Endothelial cell of umbilical vein (primary cell): Measurements from ENCODE around the gene PTS. TPM values are rescaled to one million over a fixed set of nuclear protein-coding genes. Genes with fewer than 3 reads are reported as not detected.

Source experiments
- BruUV-seq: library from RNA; stranded (reverse); fragments of 400-500 nt; replicated peaks from 2 replicates; lab custom pipeline; 2021; lab: Mats Ljungman, UMichigan
- CTCF ChIA-PET: fragments of 300-600, 350-600 bp; sonication (Branson Sonifier 250); formaldehyde crosslinking; loops from one replicate; lab custom pipeline; 2021; ENCODE audit warnings: antibody characterized with exemption, inconsistent platforms; lab: Charles Lee
- POLR2A ChIA-PET: fragments of 300-600, 350-600 bp; sonication (Branson Sonifier 250); formaldehyde crosslinking; loops from one replicate; lab custom pipeline; 2021; ENCODE audit warnings: antibody characterized with exemption, inconsistent platforms; lab: Charles Lee
- DNase-seq: peaks from one replicate; pipeline ENCODE4 v3.0.0-alpha.2; 2011; ENCODE audit warnings: low read depth, low spot score
- FAIRE-seq: peaks from 2 replicates; lab custom pipeline; 2011; peaks lifted over from hg19 to GRCh38; lab: Jason Lieb, UNC
- H2AFZ ChIP-seq: 2 replicates; pipeline ENCODE4 v1.6.0; 2012; ENCODE audit warnings: low read depth, low read length, control low read depth, inconsistent platforms
- H3K27ac ChIP-seq: 2 replicates; pipeline ENCODE4 v1.5.1; 2011; ENCODE audit warnings: low read depth, mild to moderate bottlenecking, control low read depth, low read length, moderate library complexity; ENCODE audit not compliant: insufficient read depth
- H3K27me3 ChIP-seq, 2 experiments: 2 replicates each; pipeline versions ENCODE4 v1.6.0 to v1.6.1; 2011; ENCODE audit warnings: low read length in 2 of 2, mixed read lengths in 1 of 2; ENCODE audit not compliant: control insufficient read depth in 2 of 2, insufficient read depth in 2 of 2
- H3K36me3 ChIP-seq, 2 experiments: 2 replicates in 1 of 2; 3 replicates in 1 of 2; pipeline ENCODE4 v1.5.1; 2011; ENCODE audit warnings: low read length in 2 of 2, mild to moderate bottlenecking in 1 of 2, moderate library complexity in 1 of 2; ENCODE audit not compliant: control insufficient read depth in 2 of 2, insufficient read depth in 2 of 2; ENCODE audit errors: extremely low read depth in 1 of 2
- H3K4me1 ChIP-seq: 3 replicates; pipeline ENCODE4 v1.5.1; 2011; ENCODE audit warnings: mild to moderate bottlenecking, low read length; ENCODE audit not compliant: control insufficient read depth, insufficient read depth; ENCODE audit errors: extremely low read depth
- H3K4me2 ChIP-seq: 2 replicates; pipeline ENCODE4 v1.6.1; 2011; ENCODE audit warnings: low read length, control low read depth, mixed read lengths; ENCODE audit not compliant: insufficient read depth
- H3K4me3 ChIP-seq, 3 experiments: fragments of 200-600 bp in 1 of 3; sonication (generic), shearing (Covaris generic) in 1 of 3; replicated peaks in 1 of 3; 2 replicates each; pipeline ENCODE4 v1.5.1; 2011 to 2016; ENCODE audit warnings: control low read depth in 3 of 3, low read length in 3 of 3, mild to moderate bottlenecking in 2 of 3, inconsistent platforms in 1 of 3, low read depth in 1 of 3, moderate library complexity in 1 of 3; ENCODE audit not compliant: insufficient read depth in 1 of 3
- H3K79me2 ChIP-seq: 2 replicates; pipeline ENCODE4 v1.6.0; 2012; ENCODE audit warnings: low read length, inconsistent platforms; ENCODE audit not compliant: control insufficient read depth, insufficient read depth
- H3K9ac ChIP-seq: replicated peaks from 2 replicates; pipeline ENCODE3; 2011; ENCODE audit warnings: low read length, control low read depth; ENCODE audit not compliant: insufficient read depth; ENCODE audit errors: extremely low read depth
- H3K9me1 ChIP-seq: replicated peaks from 3 replicates; pipeline ENCODE4 v1.6.0; 2011; ENCODE audit warnings: mild to moderate bottlenecking, low read length; ENCODE audit not compliant: control insufficient read depth, insufficient read depth; ENCODE audit errors: extremely low read depth
- H3K9me3 ChIP-seq: replicated peaks from 2 replicates; pipeline ENCODE4 v1.5.1; 2012; ENCODE audit warnings: low read length, inconsistent platforms; ENCODE audit not compliant: control insufficient read depth, insufficient read depth
- H4K20me1 ChIP-seq: replicated peaks from 2 replicates; pipeline ENCODE3; 2011; ENCODE audit warnings: mild to moderate bottlenecking, low read length; ENCODE audit not compliant: control insufficient read depth, insufficient read depth; ENCODE audit errors: extremely low read depth
- EZH2 ChIP-seq: IDR thresholded peaks from 2 replicates; pipeline ENCODE4 v1.6.1; 2012; ENCODE audit warnings: borderline replicate concordance, low read depth, mild to moderate bottlenecking, moderate library complexity, low read length, inconsistent platforms; ENCODE audit not compliant: severe bottlenecking
- FOS ChIP-seq: IDR thresholded peaks from 2 replicates; pipeline ENCODE4 v1.6.1; 2011; ENCODE audit warnings: mild to moderate bottlenecking, low read length, moderate library complexity, borderline replicate concordance; ENCODE audit not compliant: insufficient read depth
- GATA2 ChIP-seq: IDR thresholded peaks from 2 replicates; pipeline ENCODE4 v1.7.0; 2011; ENCODE audit warnings: low read depth, mild to moderate bottlenecking, moderate library complexity, mixed read lengths, low read length; ENCODE audit not compliant: insufficient read length, insufficient read depth
- JUN ChIP-seq: IDR thresholded peaks from 2 replicates; pipeline ENCODE4 v1.6.1; 2011; ENCODE audit warnings: borderline replicate concordance, low read depth; ENCODE audit not compliant: insufficient read length, insufficient read depth
- MYC ChIP-seq: IDR thresholded peaks from one replicate; pipeline ENCODE4 v1.6.1; 2011; ENCODE audit warnings: mild to moderate bottlenecking, low read depth, low read length
- POLR2A ChIP-seq: IDR thresholded peaks from 2 replicates; pipeline ENCODE4 v1.6.1; 2012; ENCODE audit warnings: low read depth, mild to moderate bottlenecking, control low read depth, low read length
- POLR2AphosphoS5 ChIP-seq: IDR thresholded peaks from 2 replicates; pipeline ENCODE4 v1.6.1; 2012; ENCODE audit warnings: low read depth, mild to moderate bottlenecking, control low read depth, low read length, moderate library complexity; ENCODE audit not compliant: insufficient read depth
- dilution Hi-C: fragments of 300-500 bp; cut with MboI; formaldehyde crosslinking; loops from one replicate; pipeline ENCODE4 v1.15.0; 2019; ENCODE audit warnings: low sequenced_read_pairs; ENCODE audit not compliant: extremely low pct_ligation_motif_present
- intact Hi-C: fragments of 100-400 bp; cut with micrococcal nuclease; formaldehyde crosslinking; loops from one replicate; pipeline ENCODE4 v1.10.0; 2022
- polyA plus RNA-seq, 4 experiments: library from polyadenylated mRNA; depleted of rRNA in 3 of 4; stranded (reverse) in 3 of 4; unstranded in 1 of 4; fragments of >200 nt; gene quantifications; 2 replicates each; pipeline versions ENCODE4 v1.2.1 to v1.2.3, GENCODE V29; 2011 to 2012; ENCODE audit warnings: missing spikeins in 1 of 4
- total RNA-seq: library from RNA; stranded (reverse); gene quantifications from 2 replicates; pipeline ENCODE4 v1.2.3, GENCODE V29; 2021
- TF ChIP-seq, protein P1 (sequence below): IDR thresholded peaks from 2 replicates; pipeline ENCODE4 v1.6.1; 2011; ENCODE audit not compliant: insufficient read depth, insufficient read length
- TF ChIP-seq, protein P2 (sequence below), 2 donors: IDR thresholded peaks; 1 replicate in 1 of 2; 2 replicates in 1 of 2; pipeline ENCODE4 v1.5.1; 2011; ENCODE audit warnings: low read length in 2 of 2, mild to moderate bottlenecking in 2 of 2, moderate library complexity in 2 of 2, control low read depth in 1 of 2, inconsistent platforms in 1 of 2, low read depth in 1 of 2; ENCODE audit not compliant: insufficient read depth in 1 of 2; ENCODE audit errors: extremely low read depth in 1 of 2

The PTS gene
- total and polyA plus RNA-seq, 2 donors (not counting 3 experiments of a cell fraction or from before 2014, with no cell fraction given) = 29.1 to 45.7 TPM

DNA sequence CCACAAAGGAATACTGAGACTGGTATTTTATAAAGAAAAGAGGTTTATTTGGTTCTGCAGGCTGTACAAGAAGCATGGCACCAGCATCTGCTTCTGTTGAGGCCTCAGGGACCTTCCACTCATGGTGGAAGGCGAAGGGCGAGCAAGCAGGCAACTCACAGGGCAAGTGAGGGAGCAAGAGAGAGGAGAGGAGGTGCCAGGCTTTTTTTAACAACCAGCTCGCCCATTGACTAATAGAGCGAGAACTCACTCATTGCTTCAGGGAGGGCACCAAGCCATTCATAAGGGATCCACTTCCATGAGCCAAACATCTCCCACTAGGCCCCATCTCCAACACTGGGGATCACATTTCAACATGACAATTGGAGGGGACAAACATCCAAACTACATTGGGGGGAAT lies 1.2 kb downstream of the PTS start:
- dilution Hi-C loops = no loop called here
- intact Hi-C loops = loop anchor here (2.0 kb wide), 1 partner anchor 349 kb away; the partner anchor contains the start of genes CFAP68 and FDXACB1
- CTCF ChIA-PET = interaction anchor here (0.6 to 3.2 kb wide), 2 partner anchors 53 to 1131 kb away, joined by 3 to 34 read pairs; no protein-coding TSS in a partner anchor

More for the DNA sequence above, 1.2 kb downstream of the PTS start:
- POLR2A ChIA-PET = no interaction called here
- H3K9ac ChIP-seq = no peak overlapping the region
- no peaks in the 10 kb centered on the region for H4K20me1 ChIP-seq
- peak overlapping the region; percentile 84 for H3K4me2 ChIP-seq
- no peaks in the 10 kb centered on the region for H3K27me3 ChIP-seq
- no peaks in the 10 kb centered on the region for H3K9me1 ChIP-seq
- peaks cover 7 to 10% of the 10 kb centered on the region in 2 experiments for H3K36me3 ChIP-seq
- no TSS peak for BruUV-seq
- no peak overlapping the region for H3K27ac ChIP-seq
- peaks cover 10% of the 10 kb centered on the region for H3K4me1 ChIP-seq
- H2AFZ ChIP-seq = no peak overlapping the region
- no peak for DNase-seq
- no peak for FAIRE-seq
- TF ChIP-seq FOS = no peak
- no peak for TF ChIP-seq EZH2
- no peak for TF ChIP-seq POLR2AphosphoS5
- no peak for TF ChIP-seq GATA2
- TF ChIP-seq, protein P1, sequence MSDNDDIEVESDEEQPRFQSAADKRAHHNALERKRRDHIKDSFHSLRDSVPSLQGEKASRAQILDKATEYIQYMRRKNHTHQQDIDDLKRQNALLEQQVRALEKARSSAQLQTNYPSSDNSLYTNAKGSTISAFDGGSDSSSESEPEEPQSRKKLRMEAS = no peak
- no peak for TF ChIP-seq POLR2A
- TF ChIP-seq, protein P2, sequence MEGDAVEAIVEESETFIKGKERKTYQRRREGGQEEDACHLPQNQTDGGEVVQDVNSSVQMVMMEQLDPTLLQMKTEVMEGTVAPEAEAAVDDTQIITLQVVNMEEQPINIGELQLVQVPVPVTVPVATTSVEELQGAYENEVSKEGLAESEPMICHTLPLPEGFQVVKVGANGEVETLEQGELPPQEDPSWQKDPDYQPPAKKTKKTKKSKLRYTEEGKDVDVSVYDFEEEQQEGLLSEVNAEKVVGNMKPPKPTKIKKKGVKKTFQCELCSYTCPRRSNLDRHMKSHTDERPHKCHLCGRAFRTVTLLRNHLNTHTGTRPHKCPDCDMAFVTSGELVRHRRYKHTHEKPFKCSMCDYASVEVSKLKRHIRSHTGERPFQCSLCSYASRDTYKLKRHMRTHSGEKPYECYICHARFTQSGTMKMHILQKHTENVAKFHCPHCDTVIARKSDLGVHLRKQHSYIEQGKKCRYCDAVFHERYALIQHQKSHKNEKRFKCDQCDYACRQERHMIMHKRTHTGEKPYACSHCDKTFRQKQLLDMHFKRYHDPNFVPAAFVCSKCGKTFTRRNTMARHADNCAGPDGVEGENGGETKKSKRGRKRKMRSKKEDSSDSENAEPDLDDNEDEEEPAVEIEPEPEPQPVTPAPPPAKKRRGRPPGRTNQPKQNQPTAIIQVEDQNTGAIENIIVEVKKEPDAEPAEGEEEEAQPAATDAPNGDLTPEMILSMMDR (IDR thresholded peaks at IDR 0.05; ENCODE audit: extremely low read depth in 1 of 2, insufficient read depth in 1 of 2, low read depth in 1 of 2, low read length in 2 of 2) = no peak
- TF ChIP-seq MYC = no peak
- no peak for TF ChIP-seq JUN
- H3K79me2 ChIP-seq = peaks cover 22% of the 10 kb centered on the region
- no peaks in the 10 kb centered on the region for H3K9me3 ChIP-seq
- peak overlapping the region in 2 of 3 experiments; percentile 73 to 77 for H3K4me3 ChIP-seq
